CD4-positive, alpha-beta T cell (primary cell): ENCODE data around the gene CRYL1. TPM values are rescaled to one million over a fixed set of nuclear protein-coding genes. Genes with fewer than 3 reads are reported as not detected.
A peak's percentile ranks its signal among the peaks of the same experiment; 100 is the strongest.

ENCODE experiments used
- ATAC-seq: fragments of 200-7000 bp; cut with Tn5 transposase; one replicate; pipeline ENCODE4 v1.10.0; 2022; ENCODE audit warnings: mild to moderate bottlenecking; ENCODE audit not compliant: poor library complexity
- CTCF ChIA-PET: fragments of 350-600 bp; sonication (Branson Sonifier 250); formaldehyde crosslinking; loops from one replicate; lab custom pipeline; 2021; ENCODE audit warnings: antibody characterized with exemption, inconsistent platforms; lab: Charles Lee
- POLR2A ChIA-PET: fragments of 350-600 bp; sonication (Branson Sonifier 250); formaldehyde crosslinking; loops from one replicate; lab custom pipeline; 2021; ENCODE audit warnings: antibody characterized with exemption, inconsistent platforms; lab: Charles Lee
- DNase-seq, 14 experiments: peaks; one replicate each; pipeline ENCODE4 v3.0.0-alpha.2; 2013 to 2020; ENCODE audit warnings: mixed read lengths in 2 of 14
- H3K27ac ChIP-seq, 2 donors: one replicate each; pipeline versions ENCODE4 v1.5.1 to v1.7.0; 2013; ENCODE audit warnings: low read length in 2 of 2, low read depth in 1 of 2, mild to moderate bottlenecking in 1 of 2
- H3K27me3 ChIP-seq, 2 experiments: 1 replicate in 1 of 2; 2 replicates in 1 of 2; pipeline versions ENCODE4 v1.6.1 to v1.7.0; 2013; ENCODE audit warnings: low read length in 2 of 2, control low read depth in 1 of 2, mild to moderate bottlenecking in 1 of 2, moderate library complexity in 1 of 2; ENCODE audit not compliant: insufficient read depth in 2 of 2, control insufficient read depth in 1 of 2
- H3K36me3 ChIP-seq: one replicate; pipeline ENCODE4 v1.6.1; 2013; ENCODE audit warnings: low read length, control low read depth; ENCODE audit not compliant: insufficient read depth
- H3K4me1 ChIP-seq: one replicate; pipeline ENCODE4 v1.6.1; 2013; ENCODE audit warnings: low read length, control low read depth; ENCODE audit not compliant: insufficient read depth
- H3K4me3 ChIP-seq: one replicate; pipeline ENCODE4 v1.5.1; 2013; ENCODE audit warnings: mild to moderate bottlenecking, low read length, moderate library complexity
- H3K9me3 ChIP-seq, 2 experiments: 1 replicate in 1 of 2; 2 replicates in 1 of 2; pipeline versions ENCODE4 v1.6.1 to v1.7.0; 2013; ENCODE audit warnings: low read length in 2 of 2, mild to moderate bottlenecking in 2 of 2, control low read depth in 1 of 2, moderate library complexity in 1 of 2; ENCODE audit not compliant: control insufficient read depth in 1 of 2, insufficient read depth in 1 of 2
- H3K27ac Mint-ChIP-seq: one replicate; pipeline ENCODE4 v1.8.0; 2020; ENCODE audit warnings: mixed read lengths
- H3K27me3 Mint-ChIP-seq: one replicate; pipeline ENCODE4 v1.8.0; 2021; ENCODE audit warnings: mixed read lengths
- H3K36me3 Mint-ChIP-seq: one replicate; pipeline ENCODE4 v1.8.0; 2021; ENCODE audit warnings: low read depth, mixed read lengths
- H3K4me1 Mint-ChIP-seq: one replicate; pipeline ENCODE4 v1.8.0; 2021; ENCODE audit warnings: low read depth, mixed read lengths
- H3K4me3 Mint-ChIP-seq: one replicate; pipeline ENCODE4 v1.8.0; 2020; ENCODE audit warnings: mild to moderate bottlenecking, mixed read lengths
- H3K9me3 Mint-ChIP-seq: one replicate; pipeline ENCODE4 v1.8.0; 2020; ENCODE audit warnings: mixed read lengths
- CTCF ChIP-seq: fragments of 200-600 bp; IDR thresholded peaks from one replicate; pipeline ENCODE4 v1.8.0; 2022; ENCODE audit warnings: antibody characterized with exemption, mild to moderate bottlenecking
- intact Hi-C, 2 experiments: fragments of 100-400 bp; cut with DNase I in 1 of 2; cut with micrococcal nuclease in 1 of 2; formaldehyde crosslinking; loops; one replicate each; pipeline versions ENCODE4 v1.15.1 to v1.9.0; 2023 to 2025; cut with DNase I, micrococcal nuclease
- total RNA-seq, 174 experiments: library from RNA in 2 of 174; stranded (reverse) in 2 of 174; gene quantifications; one replicate each; pipeline ENCODE4 v1.2.3 and lab custom pipeline; 2021 to 2026

The CRYL1 gene
- total RNA-seq, 2 experiments from 2014 or later, result 7.9 to 8.0 TPM

- Mint-ChIP-seq H3K9me3 (no peaks in the 10 kb centered on the region), H3K27ac (no peak overlapping the region), H3K36me3 (no peaks in the 10 kb centered on the region), H3K4me3 (no peak overlapping the region), H3K27me3 (no peaks in the 10 kb centered on the region), H3K4me1 (peaks cover 10% of the 10 kb centered on the region)
- H3K27me3 ChIP-seq, result no peaks in the 10 kb centered on the region
- TF ChIP-seq CTCF, result no peak
- H3K9me3 ChIP-seq, result no peaks in the 10 kb centered on the region
- H3K4me3 ChIP-seq, result no peak overlapping the region
- POLR2A ChIA-PET, result no interaction called here
- intact Hi-C loops, result no loop called here
- H3K36me3 ChIP-seq, result no peaks in the 10 kb centered on the region
- H3K4me1 ChIP-seq, result peaks cover 10% of the 10 kb centered on the region
- ATAC-seq, result no peak
- no peak overlapping the region for H3K27ac ChIP-seq
- peak in 1 of 14 experiments; percentile 19 for DNase-seq
- CTCF ChIA-PET, result no interaction called here
Measured at GRCh38 chr13:20546556-20546955, 20.9 kb upstream of the CRYL1 start.

GRCh38 chr13:20544201-20544923 lies 18.7 kb upstream of the CRYL1 start:
- no peaks in the 10 kb centered on the region for H3K27me3 Mint-ChIP-seq
- Histone ChIP-seq H3K9me3 (no peaks in the 10 kb centered on the region), H3K36me3 (no peaks in the 10 kb centered on the region), H3K4me3 (no peak overlapping the region), H3K27ac (no peak overlapping the region), H3K4me1 (peaks cover 10% of the 10 kb centered on the region), H3K27me3 (no peaks in the 10 kb centered on the region)
- H3K9me3 Mint-ChIP-seq, result no peaks in the 10 kb centered on the region
- H3K4me3 Mint-ChIP-seq, result no peak overlapping the region
- no peak for ATAC-seq
- H3K36me3 Mint-ChIP-seq, result no peaks in the 10 kb centered on the region
- TF ChIP-seq CTCF, result no peak
- ChIA-PET CTCF (no interaction called here), POLR2A (no interaction called here)
- intact Hi-C loops, result no loop called here
- no peak for DNase-seq
- peaks cover 10% of the 10 kb centered on the region for H3K4me1 Mint-ChIP-seq
- no peak overlapping the region for H3K27ac Mint-ChIP-seq

DNA sequence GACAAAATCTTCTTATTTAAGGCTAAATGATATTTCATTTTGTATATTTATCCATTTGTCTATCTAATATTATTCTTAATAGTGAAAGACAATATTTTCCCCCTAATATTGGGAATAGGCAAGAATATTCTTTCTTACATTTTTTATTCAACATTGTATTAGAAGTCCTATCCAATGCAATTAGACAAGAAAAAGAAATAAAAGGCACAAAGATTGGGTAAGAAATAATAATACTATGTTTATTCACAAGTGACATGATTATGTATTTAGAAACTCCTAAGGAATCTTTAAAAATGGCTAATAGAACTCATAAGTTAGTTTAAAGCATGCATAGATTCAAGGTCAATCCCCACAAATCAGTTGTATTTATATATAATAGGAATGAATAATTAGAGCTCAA lies 11.3 kb upstream of the CRYL1 start:
- Histone ChIP-seq H3K36me3 (no peaks in the 10 kb centered on the region), H3K4me1 (no peaks in the 10 kb centered on the region), H3K9me3 (peaks cover 0 to 4% of the 10 kb centered on the region in 2 experiments), H3K27me3 (no peaks in the 10 kb centered on the region), H3K4me3 (no peak overlapping the region), H3K27ac (no peak overlapping the region)
- H3K27me3 Mint-ChIP-seq, result no peaks in the 10 kb centered on the region
- no peaks in the 10 kb centered on the region for H3K36me3 Mint-ChIP-seq
- TF ChIP-seq CTCF, result no peak
- peaks cover 5% of the 10 kb centered on the region for H3K9me3 Mint-ChIP-seq
- intact Hi-C loops, result no loop called here
- ChIA-PET POLR2A (interaction anchor here (0.8 kb wide), 1 partner anchor 16 kb away, joined by 3 read pairs; no protein-coding TSS in a partner anchor), CTCF (no interaction called here)
- H3K4me3 Mint-ChIP-seq, result no peak overlapping the region
- ATAC-seq (no peak), DNase-seq (no peak)
- H3K4me1 Mint-ChIP-seq, result no peaks in the 10 kb centered on the region
- H3K27ac Mint-ChIP-seq, result no peak overlapping the region
